GM21515 (cell line): ENCODE measurements around the gene PINLYP.
A peak's percentile ranks its signal among the peaks of the same experiment; 100 is the strongest.

Experiments
- ATAC-seq: cut with Tn5 transposase; IDR thresholded peaks from one replicate; pipeline ENCODE4 v1.9.1; 2021; ENCODE audit not compliant: unreplicated experiment

Gene PINLYP

GRCh38 chr19:43575156-43575950, at the start of gene PINLYP, which contains the start of gene XRCC1:
Gene PINLYP, plus strand, starts transcription at chr19:43575801. Its CDS starts 1,391 bp downstream, at chr19:43577192.
Gene XRCC1, minus strand, starts transcription at chr19:43575527. Its CDS starts 69 bp downstream, at chr19:43575458.
- ATAC-seq, result peak; percentile 90

- no peak for ATAC-seq
Measured at GRCh38 chr19:43525836-43526771, 49.5 kb upstream of the PINLYP start.

- ATAC-seq, result peak; percentile 61
Measured at GRCh38 chr19:43526884-43527859, 48.4 kb upstream of the PINLYP start, which contains the start of gene ETHE1. Gene ETHE1, minus strand, starts transcription at chr19:43527201. Its CDS starts 24 bp downstream, at chr19:43527177.

- no peak for ATAC-seq
Measured at GRCh38 chr19:43527860-43528622, 47.6 kb upstream of the PINLYP start.

- ATAC-seq, result peak; percentile 10
Measured at GRCh38 chr19:43532571-43532961, 43.0 kb upstream of the PINLYP start.

- peak; percentile 53 for ATAC-seq
Measured at GRCh38 chr19:43532962-43533545, 42.5 kb upstream of the PINLYP start, which contains the start of gene ZNF575. Gene ZNF575, plus strand, starts transcription at chr19:43533188. Its CDS starts 1,235 bp downstream, at chr19:43534423.

- peak; percentile 65 for ATAC-seq
Measured at GRCh38 chr19:43533546-43534304, 41.9 kb upstream of the PINLYP start.

GRCh38 chr19:43534305-43534815, 41.2 kb upstream of the PINLYP start:
- ATAC-seq, result no peak

GRCh38 chr19:43534816-43535761, 40.5 kb upstream of the PINLYP start:
- ATAC-seq, result no peak

GRCh38 chr19:43538922-43539321, 36.7 kb upstream of the PINLYP start:
- no peak for ATAC-seq

GRCh38 chr19:43540381-43540780, 35.2 kb upstream of the PINLYP start:
- ATAC-seq, result no peak

GRCh38 chr19:43541920-43542650, 33.5 kb upstream of the PINLYP start:
- no peak for ATAC-seq

GRCh38 chr19:43544077-43544476, 31.5 kb upstream of the PINLYP start:
- ATAC-seq, result no peak

- no peak for ATAC-seq
Measured at GRCh38 chr19:43545276-43545675, 30.3 kb upstream of the PINLYP start.

- ATAC-seq, result no peak
Measured at GRCh38 chr19:43545981-43546380, 29.6 kb upstream of the PINLYP start.

- ATAC-seq, result no peak
Measured at GRCh38 chr19:43546581-43546980, 29.0 kb upstream of the PINLYP start.
